ENCODE data around the gene NCLN.
A peak's percentile ranks its signal among the peaks of the same experiment; 100 is the strongest.
"Not testable (repeated sequence)": the region's sequence is repeated elsewhere in the genome, so short reads cannot be mapped to it uniquely, and the experiment has no call there.

The NCLN gene, protein sequence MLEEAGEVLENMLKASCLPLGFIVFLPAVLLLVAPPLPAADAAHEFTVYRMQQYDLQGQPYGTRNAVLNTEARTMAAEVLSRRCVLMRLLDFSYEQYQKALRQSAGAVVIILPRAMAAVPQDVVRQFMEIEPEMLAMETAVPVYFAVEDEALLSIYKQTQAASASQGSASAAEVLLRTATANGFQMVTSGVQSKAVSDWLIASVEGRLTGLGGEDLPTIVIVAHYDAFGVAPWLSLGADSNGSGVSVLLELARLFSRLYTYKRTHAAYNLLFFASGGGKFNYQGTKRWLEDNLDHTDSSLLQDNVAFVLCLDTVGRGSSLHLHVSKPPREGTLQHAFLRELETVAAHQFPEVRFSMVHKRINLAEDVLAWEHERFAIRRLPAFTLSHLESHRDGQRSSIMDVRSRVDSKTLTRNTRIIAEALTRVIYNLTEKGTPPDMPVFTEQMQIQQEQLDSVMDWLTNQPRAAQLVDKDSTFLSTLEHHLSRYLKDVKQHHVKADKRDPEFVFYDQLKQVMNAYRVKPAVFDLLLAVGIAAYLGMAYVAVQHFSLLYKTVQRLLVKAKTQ

DNA sequence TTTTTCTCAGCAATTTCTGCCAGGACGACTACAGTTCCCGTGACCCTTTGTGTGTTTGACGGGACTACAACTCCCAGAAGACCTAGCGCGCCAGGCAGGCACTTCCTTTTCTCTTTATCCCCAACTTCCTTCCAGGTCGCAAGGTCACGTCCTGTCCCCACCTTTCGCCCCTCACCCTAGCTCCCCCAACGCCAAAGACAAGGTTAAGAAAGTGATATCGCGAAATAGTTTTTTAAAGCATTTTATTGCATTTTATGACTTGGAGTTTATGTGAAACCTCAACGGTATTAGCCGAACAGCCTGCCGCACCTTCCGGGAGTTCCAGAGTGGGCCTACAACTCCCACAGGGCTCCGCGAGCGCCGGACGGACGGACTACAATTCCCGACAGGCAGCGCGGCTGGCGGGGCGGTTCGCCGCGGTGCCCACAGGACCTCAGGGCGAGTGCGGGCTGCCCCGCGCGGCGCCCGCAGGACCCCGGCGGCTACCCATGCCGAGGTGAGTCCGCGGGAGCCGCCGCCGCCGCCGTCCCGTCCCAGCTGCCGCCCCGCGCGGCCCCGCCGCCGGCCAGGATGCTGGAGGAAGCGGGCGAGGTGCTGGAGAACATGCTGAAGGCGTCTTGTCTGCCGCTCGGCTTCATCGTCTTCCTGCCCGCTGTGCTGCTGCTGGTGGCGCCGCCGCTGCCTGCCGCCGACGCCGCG, at the start of gene NCLN:
Gene NCLN, plus strand, starts transcription at position 470 of the 699 bp plus-strand sequence. Its CDS starts 101 bp downstream, at position 571.
- DNase-seq (ENCODE audit: low read depth): peak; percentile 95

- DNase-seq (ENCODE audit: low read depth): no peak
Observed at GRCh38 chr19:3135961-3136683, 49.6 kb upstream of the NCLN start, which contains the start of gene GNA15. Gene GNA15 (plus strand): TSS chr19:3136033. CDS start chr19:3136451, 418 bp downstream.

DNA sequence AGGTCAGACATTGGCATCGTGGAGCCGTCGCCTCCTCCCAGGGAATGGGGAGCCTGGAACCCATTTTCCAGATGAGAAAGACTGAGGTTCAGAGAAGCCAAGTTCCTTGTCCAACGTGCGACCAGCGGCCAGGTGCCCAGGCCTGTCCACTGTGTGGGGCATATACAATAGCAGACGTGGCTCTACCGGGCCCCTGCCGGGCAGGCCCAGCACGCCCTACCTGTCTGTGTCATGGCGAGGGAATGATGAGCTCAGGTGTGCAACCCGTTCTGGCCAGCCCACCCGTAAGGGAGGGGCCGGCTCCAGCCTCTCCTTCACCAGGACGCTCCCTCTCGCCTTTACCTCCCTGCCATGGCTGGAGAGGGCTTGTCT, 49.1 kb upstream of the NCLN start:
- no peak for DNase-seq (ENCODE audit: low read depth)

GRCh38 chr19:3137119-3137518, 48.6 kb upstream of the NCLN start:
- no peak for DNase-seq (ENCODE audit: low read depth)

GRCh38 chr19:3138268-3138667, 47.5 kb upstream of the NCLN start:
- DNase-seq (ENCODE audit: low read depth): no peak

DNA sequence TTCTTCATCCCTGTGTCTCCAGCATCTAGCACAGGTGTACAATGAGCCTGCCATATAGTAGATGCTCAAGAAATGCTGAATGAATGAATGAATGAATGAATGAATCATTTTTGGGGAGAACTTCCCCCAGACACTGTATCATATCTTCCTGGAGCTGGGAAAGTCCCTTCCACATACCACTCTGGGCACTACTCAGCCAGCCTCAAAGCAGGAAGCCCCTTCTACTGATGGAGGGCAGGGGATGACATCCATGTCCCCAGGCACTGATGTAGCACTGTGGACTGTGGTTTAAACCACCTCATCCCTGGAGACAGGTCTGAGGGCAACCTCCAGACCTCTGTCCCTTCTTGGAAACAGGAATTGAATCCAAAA, 45.1 kb upstream of the NCLN start:
- DNase-seq (ENCODE audit: low read depth): peak; percentile 12

- DNase-seq (ENCODE audit: low read depth): peak; percentile 89
Observed at GRCh38 chr19:3142292-3142670, 43.4 kb upstream of the NCLN start.

GRCh38 chr19:3142781-3143337, 42.9 kb upstream of the NCLN start:
- no peak for DNase-seq (ENCODE audit: low read depth)

GRCh38 chr19:3145909-3146676, 39.6 kb upstream of the NCLN start:
- DNase-seq (ENCODE audit: low read depth): no peak

- no peak for DNase-seq (ENCODE audit: low read depth)
Observed at GRCh38 chr19:3146677-3147100, 39.0 kb upstream of the NCLN start.

DNA sequence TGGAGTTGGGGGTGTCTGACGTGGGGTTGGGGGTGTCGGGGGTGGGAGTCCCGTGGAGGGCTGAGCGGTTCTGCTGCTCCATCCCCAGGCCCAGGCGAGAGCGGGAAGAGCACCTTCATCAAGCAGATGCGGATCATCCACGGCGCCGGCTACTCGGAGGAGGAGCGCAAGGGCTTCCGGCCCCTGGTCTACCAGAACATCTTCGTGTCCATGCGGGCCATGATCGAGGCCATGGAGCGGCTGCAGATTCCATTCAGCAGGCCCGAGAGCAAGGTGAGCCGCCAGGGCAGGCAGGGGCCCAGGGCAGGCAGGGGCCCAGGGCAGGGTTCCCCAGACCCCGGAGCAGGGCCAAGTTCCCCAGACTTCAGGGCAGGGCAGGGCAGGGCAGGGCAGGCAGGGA, 37.2 kb upstream of the NCLN start:
- no peak for DNase-seq (ENCODE audit: low read depth)

DNA sequence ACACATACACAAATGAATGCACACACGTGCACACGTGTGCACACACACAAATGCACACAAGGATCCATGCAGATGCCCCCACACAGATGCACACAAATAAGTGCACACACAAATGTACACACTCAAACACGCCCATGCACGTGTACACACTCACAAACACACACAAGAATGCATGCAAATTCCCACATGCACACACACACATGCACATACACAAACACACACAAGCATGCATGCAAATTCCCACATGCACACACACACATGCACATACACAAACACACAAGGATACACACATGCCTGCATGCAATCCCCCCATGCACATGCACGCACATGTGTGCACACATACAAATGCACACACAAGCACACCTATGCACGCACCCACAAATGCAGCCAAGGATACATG, 36.6 kb upstream of the NCLN start:
- DNase-seq (ENCODE audit: low read depth): no peak

- DNase-seq (ENCODE audit: low read depth): no peak
Observed at GRCh38 chr19:3149526-3150505, 35.9 kb upstream of the NCLN start.

DNA sequence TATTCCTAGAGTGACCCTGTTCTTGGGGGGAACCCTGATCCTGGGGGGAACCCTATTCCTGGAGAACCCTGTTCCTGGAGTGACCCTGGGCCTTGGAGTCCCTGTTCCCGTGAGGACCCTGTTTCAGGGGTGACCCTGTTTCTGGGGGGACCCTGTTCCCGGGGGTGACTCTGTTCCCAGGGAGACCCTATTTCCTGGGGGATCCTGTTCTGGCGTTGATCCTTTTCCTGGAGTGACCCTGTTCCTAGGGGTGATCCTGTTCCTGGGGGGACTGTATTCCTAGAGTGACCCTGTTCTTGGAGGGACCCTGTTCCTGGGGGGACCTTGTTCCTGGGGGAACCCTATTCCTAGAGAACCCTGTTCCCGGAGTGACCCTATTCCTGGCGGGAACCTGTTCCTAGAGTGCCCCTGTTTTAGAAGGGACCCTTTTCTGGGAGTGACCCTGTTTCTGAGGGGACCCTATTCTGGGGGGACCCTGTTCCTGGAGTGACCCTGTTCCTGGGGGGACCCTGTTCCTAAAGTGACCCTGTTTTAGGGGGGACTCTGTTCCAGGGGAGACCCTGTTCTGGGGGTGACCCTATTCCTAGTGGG, 34.9 kb upstream of the NCLN start:
- DNase-seq (ENCODE audit: low read depth): no peak

DNA sequence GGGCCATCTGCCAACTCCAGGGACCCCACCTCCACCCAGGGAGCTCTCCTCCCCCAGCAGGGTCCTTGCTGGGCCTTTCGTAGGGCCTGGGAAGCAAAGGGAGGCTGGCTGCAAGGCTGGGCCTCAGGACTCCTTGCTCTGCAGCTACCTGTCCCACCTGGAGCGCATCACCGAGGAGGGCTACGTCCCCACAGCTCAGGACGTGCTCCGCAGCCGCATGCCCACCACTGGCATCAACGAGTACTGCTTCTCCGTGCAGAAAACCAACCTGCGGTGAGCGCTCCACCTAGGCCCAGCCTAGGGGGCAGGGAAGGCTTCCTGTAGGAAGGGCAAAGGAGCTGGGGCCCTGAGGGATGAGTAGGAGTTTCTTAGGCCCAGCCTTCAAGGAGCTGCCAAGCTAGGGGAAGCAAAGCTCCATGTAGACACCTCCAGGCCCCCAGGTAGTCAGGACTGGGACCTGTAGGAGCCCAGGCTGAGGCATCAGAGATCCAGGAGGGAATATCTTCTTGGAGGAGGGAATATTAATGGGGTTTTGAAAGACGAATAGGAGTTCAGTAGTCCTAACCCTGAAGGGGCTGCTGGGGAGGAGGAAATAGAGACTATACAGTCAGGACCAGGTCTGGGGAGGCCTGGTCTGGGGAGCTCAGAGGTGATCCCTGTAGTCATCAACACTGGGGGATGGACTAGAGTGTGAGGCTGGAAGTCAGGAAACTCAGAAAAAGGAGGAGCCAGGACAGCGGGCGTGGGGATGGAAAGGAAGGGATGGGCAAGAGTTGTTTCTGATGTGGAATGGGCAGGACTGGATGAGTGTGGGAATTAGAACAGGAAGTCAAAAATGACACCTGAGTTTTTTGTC, 33.9 kb upstream of the NCLN start:
- peak; percentile 42 for DNase-seq (ENCODE audit: low read depth)

DNA sequence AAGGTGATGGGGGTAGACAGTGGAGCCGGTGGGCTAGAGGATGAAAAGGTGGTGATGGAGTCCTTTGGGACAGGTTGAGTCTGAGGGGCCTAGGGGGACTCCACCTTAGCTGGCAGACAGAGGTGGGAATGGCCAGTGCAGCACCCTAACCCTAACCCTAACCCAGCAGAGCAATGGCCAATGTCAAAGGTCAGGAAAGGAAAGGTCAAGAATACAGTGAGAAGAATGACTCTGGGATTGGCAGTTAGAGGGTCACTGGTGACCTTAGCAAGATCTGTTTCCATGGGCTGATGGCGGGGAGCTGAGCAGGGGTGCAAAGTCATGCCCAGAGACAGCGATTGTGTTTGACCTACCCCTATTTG, 33.3 kb upstream of the NCLN start:
- DNase-seq (ENCODE audit: low read depth): no peak

- no peak for DNase-seq (ENCODE audit: low read depth)
Observed at GRCh38 chr19:3153286-3154230, 32.2 kb upstream of the NCLN start.

DNA sequence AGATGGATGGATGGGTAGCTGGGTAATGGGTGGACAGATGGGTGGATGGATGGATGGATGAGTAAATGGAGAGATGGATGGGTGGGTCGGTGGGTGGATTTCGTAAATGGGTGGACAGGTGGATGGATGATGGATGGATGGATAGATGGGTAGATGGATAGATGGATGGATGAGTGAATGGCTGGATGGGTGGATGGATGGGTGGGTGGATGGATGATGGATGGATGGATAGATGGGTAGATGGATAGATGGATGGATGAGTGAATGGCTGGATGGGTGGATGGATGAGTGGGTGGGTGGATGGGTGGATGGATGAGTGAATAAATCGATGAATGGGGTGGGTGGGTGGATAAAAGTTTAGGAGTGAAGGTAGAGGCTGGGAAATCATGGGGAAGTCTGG, 31.3 kb upstream of the NCLN start:
- not testable (repeated sequence) for DNase-seq (ENCODE audit: low read depth)
